Measurements from ENCODE around the gene ALK.
"Not testable (repeated sequence)": the region's sequence is repeated elsewhere in the genome, so short reads cannot be mapped to it uniquely, and the experiment has no call there.

Gene ALK

GRCh38 chr2:29261003-29261402 lies 660.4 kb downstream of the ALK start:
- peaks cover 38% of the 10 kb centered on the region for H3K27me3 ChIP-seq
- no peaks in the 10 kb centered on the region for H3K9me3 ChIP-seq
- no peaks in the 10 kb centered on the region for H3K36me3 ChIP-seq
- H3K4me1 ChIP-seq (ENCODE audit: control insufficient read depth in 1 of 2, insufficient read depth in 1 of 2, low read depth in 1 of 2, low read length in 1 of 2): peaks cover 10 to 15% of the 10 kb centered on the region in 2 experiments
- TF ChIP-seq CTCF (IDR thresholded peaks at IDR 0.05): no peak
- no peak overlapping the region for H3K4me3 ChIP-seq (ENCODE audit: low read depth in 1 of 2, low read length in 1 of 2)
- no peak overlapping the region for H3K27ac ChIP-seq

GRCh38 chr2:29260142-29260772 lies 661.1 kb downstream of the ALK start:
- Histone ChIP-seq H3K27me3 (peaks cover 38% of the 10 kb centered on the region), H3K36me3 (no peaks in the 10 kb centered on the region), H3K4me1 (ENCODE audit: control insufficient read depth in 1 of 2, insufficient read depth in 1 of 2, low read depth in 1 of 2, low read length in 1 of 2) (peaks cover 10 to 15% of the 10 kb centered on the region in 2 experiments), H3K9me3 (no peaks in the 10 kb centered on the region), H3K4me3 (ENCODE audit: low read depth in 1 of 2, low read length in 1 of 2) (no peak overlapping the region), H3K27ac (no peak overlapping the region)
- no peak for TF ChIP-seq CTCF (IDR thresholded peaks at IDR 0.05)

- H3K4me1 ChIP-seq (ENCODE audit: control insufficient read depth in 1 of 2, insufficient read depth in 1 of 2, low read depth in 1 of 2, low read length in 1 of 2): peaks cover 10 to 15% of the 10 kb centered on the region in 2 experiments
- no peaks in the 10 kb centered on the region for H3K9me3 ChIP-seq
- no peaks in the 10 kb centered on the region for H3K36me3 ChIP-seq
- no peak overlapping the region for H3K27ac ChIP-seq
- peaks cover 38% of the 10 kb centered on the region for H3K27me3 ChIP-seq
- TF ChIP-seq CTCF (IDR thresholded peaks at IDR 0.05): no peak
- no peak overlapping the region for H3K4me3 ChIP-seq (ENCODE audit: low read depth in 1 of 2, low read length in 1 of 2)
These were observed 662.2 kb downstream of the ALK start for GRCh38 chr2:29259221-29259620.

- H3K9me3 ChIP-seq: no peaks in the 10 kb centered on the region
- no peak overlapping the region for H3K27ac ChIP-seq
- H3K4me1 ChIP-seq (ENCODE audit: control insufficient read depth in 1 of 2, insufficient read depth in 1 of 2, low read depth in 1 of 2, low read length in 1 of 2): no peaks in the 10 kb centered on the region
- H3K4me3 ChIP-seq (ENCODE audit: low read depth in 1 of 2, low read length in 1 of 2): no peak overlapping the region
- no peak for TF ChIP-seq CTCF (IDR thresholded peaks at IDR 0.05)
- H3K36me3 ChIP-seq: no peaks in the 10 kb centered on the region
- peaks cover 26% of the 10 kb centered on the region for H3K27me3 ChIP-seq
These were observed 666.4 kb downstream of the ALK start for GRCh38 chr2:29255004-29255403.

GRCh38 chr2:29253495-29254275 lies 667.7 kb downstream of the ALK start:
- H3K27ac ChIP-seq; H3K9me3 ChIP-seq; H3K4me1 ChIP-seq (ENCODE audit: control insufficient read depth in 1 of 2, insufficient read depth in 1 of 2, low read depth in 1 of 2, low read length in 1 of 2); H3K4me3 ChIP-seq (ENCODE audit: low read depth in 1 of 2, low read length in 1 of 2); H3K36me3 ChIP-seq: not testable (repeated sequence)
- H3K27me3 ChIP-seq: peaks cover 14% of the 10 kb centered on the region

- H3K36me3 ChIP-seq: no peaks in the 10 kb centered on the region
- H3K4me3 ChIP-seq (ENCODE audit: low read depth in 1 of 2, low read length in 1 of 2): no peak overlapping the region
- TF ChIP-seq CTCF (IDR thresholded peaks at IDR 0.05): no peak
- H3K27me3 ChIP-seq: peaks cover 9% of the 10 kb centered on the region
- no peaks in the 10 kb centered on the region for H3K4me1 ChIP-seq (ENCODE audit: control insufficient read depth in 1 of 2, insufficient read depth in 1 of 2, low read depth in 1 of 2, low read length in 1 of 2)
- no peak overlapping the region for H3K27ac ChIP-seq
- H3K9me3 ChIP-seq: no peaks in the 10 kb centered on the region
These were observed 668.4 kb downstream of the ALK start for GRCh38 chr2:29253026-29253425.
